Activated naive CD4-positive, alpha-beta T cell treated with anti-CD3 and anti-CD28 coated beads, Interleukin-2, amount 50 U/mL, for 24 hours (primary cell): ENCODE data around the gene KCNK1.
"Not testable (repeated sequence)": the region's sequence is repeated elsewhere in the genome, so short reads cannot be mapped to it uniquely, and the experiment has no call there.

ENCODE experiments used
- H3K27ac Mint-ChIP-seq: one replicate; pipeline ENCODE4 v1.8.0; 2021; ENCODE audit warnings: mild to moderate bottlenecking, mixed read lengths
- H3K27me3 Mint-ChIP-seq: one replicate; pipeline ENCODE4 v1.8.0; 2021; ENCODE audit warnings: mixed read lengths
- H3K36me3 Mint-ChIP-seq: one replicate; pipeline ENCODE4 v1.8.0; 2021; ENCODE audit warnings: mixed read lengths
- H3K4me1 Mint-ChIP-seq: one replicate; pipeline ENCODE4 v1.8.0; 2021; ENCODE audit warnings: mixed read lengths
- H3K4me3 Mint-ChIP-seq: one replicate; pipeline ENCODE4 v1.8.0; 2021; ENCODE audit warnings: mild to moderate bottlenecking, mixed read lengths
- H3K9me3 Mint-ChIP-seq: one replicate; pipeline ENCODE4 v1.8.0; 2021; ENCODE audit warnings: mixed read lengths

The KCNK1 gene

DNA sequence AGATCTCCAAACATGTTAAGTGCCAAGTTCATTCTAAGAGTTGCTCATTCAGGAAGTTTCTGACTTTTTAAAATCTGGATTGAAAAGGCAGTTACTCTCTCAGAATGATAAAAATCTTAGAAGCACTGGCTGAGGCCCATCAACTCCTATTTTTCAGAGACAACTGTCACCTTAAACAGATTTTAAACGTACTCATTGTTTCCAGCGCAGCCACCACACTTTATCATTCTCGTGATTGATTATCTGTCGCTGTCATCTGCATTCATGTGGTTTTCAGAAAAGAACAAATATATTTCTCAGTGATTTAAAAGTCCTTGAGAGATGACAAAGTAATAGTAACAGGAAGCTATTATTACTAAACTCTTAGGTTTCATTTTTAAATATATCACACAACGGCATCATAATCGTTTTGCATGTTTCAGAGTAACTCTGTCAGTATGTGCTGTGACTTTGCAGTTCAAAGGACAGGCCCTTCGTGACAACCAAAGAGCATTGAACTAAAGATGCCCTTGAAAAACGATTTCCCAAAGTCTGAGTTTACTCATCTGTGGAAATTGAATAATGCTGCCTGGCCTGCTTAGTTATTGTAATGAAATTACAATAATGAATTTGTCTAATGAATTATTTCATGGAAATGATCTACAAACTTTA lies 14.9 kb upstream of the KCNK1 start:
- Mint-ChIP-seq H3K27me3 (peaks cover 9% of the 10 kb centered on the region), H3K36me3 (no peaks in the 10 kb centered on the region), H3K4me3 (peak overlapping the region; percentile 24), H3K27ac (peak overlapping the region; percentile 91), H3K4me1 (peaks cover 3% of the 10 kb centered on the region), H3K9me3 (peaks cover 4% of the 10 kb centered on the region)

DNA sequence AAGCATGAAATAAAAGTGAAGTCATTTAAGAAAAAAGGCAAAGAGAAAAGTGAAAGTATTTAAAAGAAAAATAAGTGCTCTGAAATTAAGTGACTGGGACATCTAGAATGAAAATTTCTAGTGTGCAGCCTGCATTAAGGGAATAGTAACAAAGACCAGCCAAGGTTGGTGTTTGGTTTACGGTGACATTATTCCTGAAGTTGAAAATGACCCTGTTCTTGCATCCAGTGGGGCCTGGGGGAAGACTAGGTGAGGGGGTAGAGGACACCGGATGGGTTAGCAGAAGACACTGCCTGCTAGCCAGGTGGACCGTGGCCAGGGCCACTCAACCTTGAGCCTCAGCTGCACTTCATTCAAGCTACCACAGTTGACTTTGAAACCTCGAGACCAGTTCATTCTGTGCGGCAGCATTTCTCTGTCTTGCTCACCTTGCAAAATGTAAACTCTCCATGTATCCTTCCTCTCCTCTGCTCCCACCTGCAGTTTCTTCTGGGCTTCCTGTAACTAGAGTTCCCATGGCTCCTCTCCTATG lies 14.3 kb upstream of the KCNK1 start:
- H3K27ac Mint-ChIP-seq = no peak overlapping the region
- H3K4me1 Mint-ChIP-seq = peaks cover 3% of the 10 kb centered on the region
- H3K4me3 Mint-ChIP-seq = no peak overlapping the region
- H3K27me3 Mint-ChIP-seq = peaks cover 9% of the 10 kb centered on the region
- no peaks in the 10 kb centered on the region for H3K36me3 Mint-ChIP-seq
- peaks cover 9% of the 10 kb centered on the region for H3K9me3 Mint-ChIP-seq

DNA sequence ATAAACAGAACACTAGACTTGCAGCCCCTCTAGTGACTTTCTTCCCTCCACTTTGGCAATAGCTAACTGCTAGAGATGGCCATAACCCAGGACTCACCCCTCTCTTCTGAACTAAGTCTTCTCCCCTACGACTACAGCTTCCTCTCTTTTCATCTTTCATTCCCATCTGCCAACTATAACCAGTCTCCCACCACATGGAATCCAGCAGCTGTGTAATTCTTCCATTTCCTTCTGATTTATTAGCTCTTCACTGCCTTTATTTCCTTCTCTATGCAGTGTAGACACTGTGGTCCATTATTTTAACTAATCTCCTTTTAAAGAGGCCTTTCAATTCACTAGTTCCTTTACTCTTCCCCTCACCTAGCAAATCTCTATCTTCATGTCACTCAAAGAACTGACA lies 13.4 kb upstream of the KCNK1 start:
- Mint-ChIP-seq H3K4me3 (no peak overlapping the region), H3K27ac (no peak overlapping the region)

DNA sequence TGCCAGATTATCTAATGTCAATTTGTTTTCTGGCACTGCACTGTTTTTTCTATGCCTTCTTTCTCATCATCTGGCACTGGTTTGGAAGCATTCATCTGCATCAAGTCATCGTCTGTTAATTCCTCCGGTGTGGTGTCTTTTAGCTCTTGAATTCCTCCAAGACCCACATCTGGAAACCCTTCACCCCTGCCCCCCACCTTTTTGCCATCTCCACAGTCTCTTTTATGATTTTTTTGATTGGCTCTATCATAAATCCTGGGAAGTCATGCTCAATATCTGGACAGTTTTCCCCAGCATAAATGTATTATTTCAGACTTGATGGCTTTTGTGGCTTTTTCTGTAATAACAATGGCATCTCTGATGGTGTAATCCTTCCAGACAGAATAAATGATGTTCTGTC lies 10.4 kb upstream of the KCNK1 start:
- H3K27me3 Mint-ChIP-seq = peaks cover 8% of the 10 kb centered on the region
- H3K27ac Mint-ChIP-seq = no peak overlapping the region
- H3K4me3 Mint-ChIP-seq = no peak overlapping the region
- H3K4me1 Mint-ChIP-seq = peaks cover 3% of the 10 kb centered on the region
- H3K9me3 Mint-ChIP-seq = peaks cover 9% of the 10 kb centered on the region
- H3K36me3 Mint-ChIP-seq = no peaks in the 10 kb centered on the region

More for the DNA sequence above, 13.4 kb upstream of the KCNK1 start:
- peaks cover 9% of the 10 kb centered on the region for H3K27me3 Mint-ChIP-seq
- no peaks in the 10 kb centered on the region for H3K36me3 Mint-ChIP-seq
- H3K4me1 Mint-ChIP-seq = peaks cover 3% of the 10 kb centered on the region
- peaks cover 9% of the 10 kb centered on the region for H3K9me3 Mint-ChIP-seq

DNA sequence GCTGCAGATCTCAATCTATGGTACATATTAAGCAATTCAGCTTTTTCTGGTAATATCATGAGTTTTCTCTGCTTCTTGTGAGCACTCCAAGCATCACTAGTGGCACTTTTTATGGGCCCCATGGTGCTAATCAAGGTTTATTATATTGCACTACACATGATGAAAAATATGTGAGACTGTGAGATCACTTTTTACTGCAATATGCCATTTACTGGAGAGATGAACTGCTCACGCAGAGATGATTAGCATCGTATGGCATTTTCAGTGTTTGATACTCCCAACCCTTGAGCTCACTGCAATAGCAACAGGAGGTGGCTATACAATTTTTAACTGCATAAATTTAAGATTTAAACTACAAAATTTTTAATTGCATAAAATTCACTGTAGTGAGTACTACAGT lies 8.7 kb upstream of the KCNK1 start:
- no peak overlapping the region for H3K4me3 Mint-ChIP-seq
- peaks cover 5% of the 10 kb centered on the region for H3K9me3 Mint-ChIP-seq
- no peaks in the 10 kb centered on the region for H3K4me1 Mint-ChIP-seq
- no peak overlapping the region for H3K27ac Mint-ChIP-seq
- H3K36me3 Mint-ChIP-seq = no peaks in the 10 kb centered on the region
- peaks cover 8% of the 10 kb centered on the region for H3K27me3 Mint-ChIP-seq

DNA sequence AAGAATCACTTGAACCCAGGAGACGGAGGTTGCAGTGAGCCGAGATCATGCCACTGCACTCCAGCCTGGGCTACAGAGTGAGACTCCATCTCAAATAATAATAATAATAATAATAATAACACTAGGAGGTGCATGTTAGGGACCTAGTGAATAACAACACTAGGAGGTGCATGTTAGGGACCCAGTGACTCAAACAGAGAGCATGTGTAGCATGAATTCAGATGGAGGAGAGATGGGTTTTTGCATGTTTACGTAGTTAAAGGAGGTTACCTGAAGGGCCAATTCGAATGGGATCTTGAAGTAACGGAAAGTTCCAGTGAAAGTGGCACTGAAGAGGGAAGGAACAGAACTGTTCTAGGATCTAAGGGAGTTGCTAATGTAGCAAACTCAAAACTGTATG lies 7.1 kb upstream of the KCNK1 start:
- no peaks in the 10 kb centered on the region for H3K36me3 Mint-ChIP-seq
- H3K4me3 Mint-ChIP-seq = no peak overlapping the region
- peaks cover 13% of the 10 kb centered on the region for H3K27me3 Mint-ChIP-seq
- no peaks in the 10 kb centered on the region for H3K4me1 Mint-ChIP-seq
- H3K27ac Mint-ChIP-seq = no peak overlapping the region
- peaks cover 5% of the 10 kb centered on the region for H3K9me3 Mint-ChIP-seq

DNA sequence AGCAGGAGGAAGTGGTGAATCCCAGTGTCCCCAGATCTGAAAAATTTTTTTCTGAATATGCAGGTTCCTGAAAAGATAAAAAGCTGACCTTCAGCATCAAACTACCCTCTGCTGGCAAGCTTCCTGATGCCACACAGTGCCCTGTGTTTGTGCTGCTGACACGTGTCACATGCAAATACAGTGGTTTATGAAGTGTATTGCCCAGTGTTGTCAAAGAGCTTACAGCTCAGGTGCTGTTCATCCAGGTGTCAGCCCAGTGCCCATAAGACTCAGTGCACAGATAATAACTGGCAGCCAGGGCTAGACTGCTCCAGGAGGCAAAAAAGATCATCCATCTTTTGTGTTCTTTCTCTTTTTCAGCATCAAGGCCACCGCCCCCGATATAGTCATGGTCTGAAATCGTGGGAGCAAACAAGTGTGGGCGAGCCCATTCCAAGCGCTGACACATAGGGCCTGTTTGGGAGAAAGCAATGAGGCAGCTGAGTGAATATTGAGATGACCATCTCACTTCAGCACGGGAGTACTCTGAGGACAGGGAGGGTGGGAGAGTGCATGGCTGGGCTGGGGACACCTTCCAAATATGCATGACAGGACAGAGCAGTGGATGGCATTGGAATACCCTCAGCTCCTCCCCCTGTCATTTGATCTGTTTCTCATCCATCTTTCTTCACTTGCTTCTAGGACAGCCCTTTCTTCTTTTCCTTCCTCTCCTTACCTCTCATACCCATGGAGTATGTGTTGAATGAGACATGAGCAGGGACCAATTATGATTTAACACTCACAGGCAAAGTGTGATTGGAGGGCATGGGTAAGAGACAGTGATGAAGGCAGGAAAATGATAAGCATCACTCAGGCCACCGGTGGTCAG lies 6.4 kb upstream of the KCNK1 start:
- Mint-ChIP-seq H3K36me3 (no peaks in the 10 kb centered on the region), H3K9me3 (peaks cover 5% of the 10 kb centered on the region), H3K27me3 (peaks cover 18% of the 10 kb centered on the region), H3K27ac (no peak overlapping the region), H3K4me1 (no peaks in the 10 kb centered on the region), H3K4me3 (no peak overlapping the region)

DNA sequence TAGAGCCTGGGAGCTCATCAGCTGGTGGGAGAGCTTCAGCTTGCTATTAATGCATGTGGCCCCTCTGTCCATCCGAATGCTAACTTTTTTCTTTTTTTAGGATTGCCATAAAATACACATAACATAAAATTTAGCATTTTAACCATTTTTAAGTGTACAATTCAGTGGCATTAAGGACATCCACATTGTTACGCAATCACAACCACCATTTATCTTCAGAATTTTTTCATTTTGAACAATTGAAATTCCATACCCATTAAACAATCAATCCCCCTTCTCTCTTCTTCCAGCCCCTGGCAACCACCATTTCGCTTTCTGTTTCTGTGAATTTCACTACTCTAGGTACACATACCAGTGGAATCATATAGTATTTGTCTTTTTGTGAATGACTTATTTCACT lies 4.9 kb upstream of the KCNK1 start:
- Mint-ChIP-seq H3K4me1 (no peaks in the 10 kb centered on the region), H3K9me3 (peaks cover 5% of the 10 kb centered on the region), H3K4me3 (no peak overlapping the region), H3K27ac (no peak overlapping the region), H3K27me3 (peaks cover 23% of the 10 kb centered on the region), H3K36me3 (no peaks in the 10 kb centered on the region)

DNA sequence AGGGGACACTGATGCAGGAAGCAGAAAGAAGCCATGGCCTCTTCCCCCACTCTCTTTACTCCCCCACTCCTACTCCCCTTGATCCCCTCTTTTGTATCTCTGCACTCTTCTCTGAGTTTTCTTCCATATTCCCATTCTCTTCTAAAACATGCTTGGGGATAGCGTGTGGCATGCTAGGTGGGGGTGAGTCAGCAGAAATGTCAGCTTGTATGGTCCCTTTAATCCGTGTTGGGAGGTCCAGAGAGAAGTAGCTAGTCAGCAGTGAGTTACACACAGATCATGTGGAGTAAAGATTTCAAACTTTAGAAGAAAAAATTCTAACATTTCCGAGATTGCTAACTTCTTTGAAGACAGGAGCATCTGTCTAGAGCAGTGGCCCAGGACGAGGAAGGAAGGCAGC lies 4.0 kb upstream of the KCNK1 start:
- Mint-ChIP-seq H3K4me3 (no peak overlapping the region), H3K27ac (no peak overlapping the region), H3K27me3 (peaks cover 27% of the 10 kb centered on the region), H3K4me1 (no peaks in the 10 kb centered on the region), H3K9me3 (no peaks in the 10 kb centered on the region), H3K36me3 (no peaks in the 10 kb centered on the region)

DNA sequence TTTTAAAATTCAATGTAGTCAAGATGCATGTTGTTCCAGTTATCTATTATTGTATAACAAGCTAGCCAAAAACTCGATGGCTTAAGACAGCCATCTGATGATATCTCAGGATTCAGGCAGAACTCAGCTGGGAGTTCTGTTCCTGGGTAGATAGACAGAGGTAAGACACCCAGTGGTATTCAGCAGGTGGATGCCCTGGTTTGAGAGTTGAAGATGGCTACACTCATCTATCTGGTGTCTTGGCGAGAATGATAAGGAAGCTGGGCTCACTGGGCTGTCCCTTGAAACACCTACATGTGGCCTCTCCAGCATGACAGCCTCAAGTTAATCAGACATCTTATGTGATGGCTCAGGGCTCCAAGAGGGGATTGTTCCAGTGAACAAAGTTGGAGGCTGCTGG lies 3.3 kb upstream of the KCNK1 start:
- Mint-ChIP-seq H3K27ac (no peak overlapping the region), H3K4me3 (no peak overlapping the region), H3K36me3 (no peaks in the 10 kb centered on the region), H3K27me3 (peaks cover 34% of the 10 kb centered on the region), H3K9me3 (no peaks in the 10 kb centered on the region), H3K4me1 (no peaks in the 10 kb centered on the region)

DNA sequence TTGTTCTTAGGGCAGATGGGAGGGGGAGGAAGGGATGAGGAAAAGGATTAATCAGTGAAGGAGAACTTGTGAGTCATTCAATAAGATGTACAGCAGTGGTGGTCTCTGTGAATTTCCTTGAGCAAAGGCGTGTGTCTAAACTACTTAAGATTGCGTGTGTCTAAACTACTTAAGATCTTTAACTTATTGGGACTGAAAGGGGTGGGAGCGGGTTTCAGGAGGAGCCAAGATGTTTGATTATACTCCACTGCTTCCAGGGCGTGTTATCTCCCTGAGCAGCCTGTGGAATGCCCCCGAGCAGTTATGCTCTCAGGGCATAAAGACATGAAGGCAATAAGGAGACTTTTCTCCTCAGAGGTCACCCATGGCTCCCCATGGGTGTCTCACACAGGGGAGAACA lies 2.5 kb upstream of the KCNK1 start:
- H3K27ac Mint-ChIP-seq, H3K36me3 Mint-ChIP-seq, H3K4me3 Mint-ChIP-seq, H3K9me3 Mint-ChIP-seq, H3K4me1 Mint-ChIP-seq: not testable (repeated sequence)
- H3K27me3 Mint-ChIP-seq = peaks cover 39% of the 10 kb centered on the region

DNA sequence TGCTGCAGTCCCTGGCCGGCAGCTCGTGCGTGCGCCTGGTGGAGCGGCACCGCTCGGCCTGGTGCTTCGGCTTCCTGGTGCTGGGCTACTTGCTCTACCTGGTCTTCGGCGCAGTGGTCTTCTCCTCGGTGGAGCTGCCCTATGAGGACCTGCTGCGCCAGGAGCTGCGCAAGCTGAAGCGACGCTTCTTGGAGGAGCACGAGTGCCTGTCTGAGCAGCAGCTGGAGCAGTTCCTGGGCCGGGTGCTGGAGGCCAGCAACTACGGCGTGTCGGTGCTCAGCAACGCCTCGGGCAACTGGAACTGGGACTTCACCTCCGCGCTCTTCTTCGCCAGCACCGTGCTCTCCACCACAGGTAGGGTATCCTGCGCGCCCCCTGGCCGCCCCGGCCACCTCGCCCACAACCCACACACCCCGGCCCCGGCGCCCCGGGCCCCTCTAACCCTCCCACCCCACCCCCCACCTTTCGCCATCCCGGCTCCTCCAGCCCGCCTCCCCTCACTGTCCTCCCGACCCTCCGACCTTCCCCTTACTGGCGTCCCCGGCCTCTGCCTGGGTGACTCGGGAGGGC lies 352 bp downstream of the KCNK1 start:
- Mint-ChIP-seq H3K4me3 (no peak overlapping the region), H3K4me1 (no peaks in the 10 kb centered on the region)

DNA sequence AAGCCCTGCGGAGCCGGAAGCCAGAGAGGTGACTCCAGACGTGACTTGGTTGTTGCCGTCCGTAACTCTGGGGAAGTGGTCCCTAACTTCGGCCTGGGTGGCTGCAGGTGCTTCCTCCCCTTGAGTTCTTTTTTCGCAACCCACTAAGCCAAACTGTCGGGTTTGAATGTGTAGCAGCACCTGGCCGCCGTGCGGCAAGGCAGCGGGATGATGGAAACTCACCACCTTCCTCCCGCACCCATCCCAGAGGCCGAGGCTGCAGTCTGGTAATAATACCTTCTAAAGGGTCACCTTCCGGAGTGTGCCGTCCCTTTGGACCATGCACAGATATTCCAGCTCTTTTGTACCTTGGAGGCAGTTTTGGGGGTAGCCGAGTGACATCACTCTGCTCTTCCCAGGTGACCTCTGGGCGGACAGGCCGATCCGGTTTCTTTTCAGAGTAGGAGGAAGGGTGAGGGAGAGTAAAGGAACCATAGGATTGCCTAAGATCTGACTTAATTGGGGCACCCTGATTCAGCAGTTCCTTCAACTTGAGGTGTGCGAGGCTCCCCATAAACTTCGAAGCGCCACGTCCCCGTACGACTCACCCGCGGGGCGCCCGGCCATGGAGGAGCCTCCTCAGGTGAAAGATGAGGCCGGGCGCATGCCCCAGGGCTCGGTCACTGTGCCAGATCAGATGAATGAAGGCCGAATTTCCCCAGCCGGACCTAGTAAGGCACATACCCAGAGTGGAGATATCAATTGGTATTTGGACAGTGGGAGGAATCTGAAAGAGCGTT lies 1.0 kb downstream of the KCNK1 start:
- H3K9me3 Mint-ChIP-seq = no peaks in the 10 kb centered on the region
- H3K27me3 Mint-ChIP-seq = peaks cover 46% of the 10 kb centered on the region

More for the DNA sequence above, 352 bp downstream of the KCNK1 start:
- Mint-ChIP-seq H3K9me3 (no peaks in the 10 kb centered on the region), H3K36me3 (no peaks in the 10 kb centered on the region), H3K27ac (no peak overlapping the region), H3K27me3 (peaks cover 46% of the 10 kb centered on the region)

DNA sequence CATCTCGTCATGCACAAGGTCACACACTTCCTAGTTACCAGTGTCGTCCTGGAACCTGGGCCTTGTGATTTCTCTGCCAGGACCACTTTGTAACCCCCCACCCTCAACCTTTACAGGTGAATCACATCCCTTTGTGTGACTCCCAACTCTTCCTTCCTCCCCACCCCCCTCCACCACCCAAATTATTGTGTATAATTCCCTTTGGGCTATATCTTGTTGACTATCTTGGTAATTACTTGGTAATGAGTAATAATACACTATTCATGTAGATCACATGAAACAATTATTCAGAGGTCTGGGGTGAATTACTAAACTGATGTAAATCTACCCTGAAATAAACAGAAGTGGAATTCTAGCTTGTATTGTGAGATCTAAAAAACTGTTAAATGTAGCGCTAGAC lies 1.7 kb downstream of the KCNK1 start:
- Mint-ChIP-seq H3K27ac (no peak overlapping the region), H3K36me3 (no peaks in the 10 kb centered on the region), H3K27me3 (peaks cover 46% of the 10 kb centered on the region), H3K4me1 (no peaks in the 10 kb centered on the region), H3K4me3 (no peak overlapping the region), H3K9me3 (no peaks in the 10 kb centered on the region)

More for the DNA sequence above, 1.0 kb downstream of the KCNK1 start:
- Mint-ChIP-seq H3K36me3 (no peaks in the 10 kb centered on the region), H3K4me3 (no peak overlapping the region), H3K27ac (no peak overlapping the region), H3K4me1 (no peaks in the 10 kb centered on the region)

DNA sequence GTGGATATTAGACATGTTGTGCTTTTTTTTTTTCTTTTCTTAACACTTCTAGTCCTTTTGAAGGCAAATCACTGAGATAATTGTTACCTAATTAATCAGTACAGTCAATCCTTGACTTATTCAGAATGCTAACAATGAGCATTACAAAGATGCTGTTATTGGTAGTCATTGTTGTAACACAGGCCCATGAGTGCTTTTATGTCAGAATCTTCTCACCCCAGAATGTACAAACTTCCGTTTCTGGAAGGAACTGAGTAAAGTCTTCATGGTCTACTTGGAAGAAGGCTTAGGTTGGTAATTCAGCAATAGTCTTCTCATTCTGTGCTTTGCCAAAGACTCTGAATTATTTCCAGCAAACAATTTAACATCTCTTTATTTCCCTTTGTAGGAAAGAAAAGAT lies 3.1 kb downstream of the KCNK1 start:
- Mint-ChIP-seq H3K4me1 (no peaks in the 10 kb centered on the region), H3K36me3 (no peaks in the 10 kb centered on the region), H3K9me3 (no peaks in the 10 kb centered on the region), H3K27me3 (peaks cover 36% of the 10 kb centered on the region), H3K4me3 (no peak overlapping the region), H3K27ac (no peak overlapping the region)
